GM10847 (cell line): ENCODE measurements around the gene USP10.

Experiments
- POLR2A ChIP-seq: IDR thresholded peaks from 2 replicates; pipeline ENCODE4 v1.6.1; 2011; ENCODE audit not compliant: insufficient read length; ENCODE audit errors: extremely low read depth

Gene USP10

GRCh38 chr16:84820771-84821170, 121.0 kb downstream of the USP10 start:
- TF ChIP-seq POLR2A = no peak

DNA sequence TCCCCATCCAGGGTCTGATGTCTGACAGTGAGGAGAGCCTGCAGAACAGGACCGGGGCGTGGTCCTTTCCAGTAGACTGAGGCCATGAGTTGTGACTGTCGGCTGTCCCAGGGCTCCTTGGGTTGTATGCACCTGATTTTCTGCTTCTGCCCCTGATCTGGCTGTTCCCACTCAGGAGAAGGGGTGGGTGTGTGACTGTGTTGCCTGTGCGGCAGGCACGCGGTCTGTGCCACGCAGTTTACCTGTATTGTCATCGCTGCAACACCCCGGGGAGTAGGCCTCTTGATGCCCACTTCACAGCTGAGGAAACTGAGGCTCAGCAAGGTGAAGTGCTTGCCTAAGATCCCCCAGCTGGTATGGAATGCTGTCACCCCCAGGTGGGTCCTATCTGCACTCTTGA, 121.4 kb downstream of the USP10 start:
- no peak for TF ChIP-seq POLR2A

DNA sequence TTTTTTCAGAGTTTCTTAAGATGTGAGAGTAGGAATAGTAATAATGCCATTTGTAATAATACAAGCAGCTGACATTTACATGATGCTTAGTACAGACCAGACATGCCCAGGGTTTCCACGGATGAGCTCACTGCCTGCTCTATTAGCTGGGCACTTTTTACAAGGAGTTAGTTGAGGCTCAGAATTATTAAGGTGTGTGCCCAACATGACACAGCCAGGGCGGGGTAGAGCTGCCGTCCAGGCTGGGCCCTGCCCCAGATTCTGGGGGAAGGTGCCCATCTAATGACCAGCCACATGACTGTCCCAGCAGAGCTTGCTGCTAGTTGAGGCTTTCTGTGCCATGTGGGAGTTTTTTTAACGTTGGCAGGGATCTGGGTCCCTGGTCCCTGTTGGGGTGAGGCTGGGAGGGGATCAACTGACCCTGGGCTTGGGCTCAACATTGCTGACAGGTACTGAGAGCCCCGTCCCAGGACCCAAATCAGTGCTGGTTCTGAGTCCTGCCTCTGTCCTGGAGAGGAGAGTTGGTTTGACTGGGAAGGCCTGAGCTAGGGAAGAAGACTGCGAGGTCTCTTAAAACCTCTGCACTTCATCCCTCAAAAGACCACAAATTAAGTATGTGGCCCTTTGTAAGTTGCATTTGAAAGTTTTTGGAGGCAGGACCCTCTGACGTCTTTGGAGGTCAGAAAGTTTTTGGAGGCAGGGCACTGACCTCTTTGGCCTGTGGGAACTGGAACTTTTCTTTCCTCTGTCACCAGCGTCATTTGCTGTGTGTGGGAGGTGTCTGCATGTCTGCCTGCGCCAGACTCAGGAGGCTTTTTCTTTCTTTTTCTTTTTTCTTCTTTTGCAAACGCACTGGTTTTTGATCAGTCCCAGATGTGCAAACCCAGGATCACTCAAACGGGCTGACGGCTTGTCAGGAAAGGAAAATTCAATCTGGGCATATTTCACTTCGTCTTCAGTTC, 122.2 kb downstream of the USP10 start:
- TF ChIP-seq POLR2A = no peak

DNA sequence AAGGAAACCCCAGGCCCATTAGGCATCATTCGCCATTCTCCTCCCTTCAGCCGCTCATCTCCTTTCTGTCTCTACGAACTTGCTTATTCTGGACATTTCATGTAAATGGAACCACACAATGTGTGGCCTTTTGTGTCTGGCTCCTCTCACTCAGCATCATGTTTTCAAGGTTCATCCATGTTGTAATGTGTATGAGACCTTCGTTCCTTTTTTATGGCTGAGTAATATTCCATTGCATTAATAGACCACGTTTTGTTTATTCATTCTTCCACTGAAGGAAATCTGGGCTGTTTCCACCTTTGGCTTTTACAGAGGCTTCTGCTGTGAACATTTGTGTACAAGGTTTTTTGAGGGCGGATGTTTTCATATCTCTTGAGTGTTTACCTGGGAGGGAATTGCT, 123.2 kb downstream of the USP10 start:
- no peak for TF ChIP-seq POLR2A

GRCh38 chr16:84823484-84823883, 123.7 kb downstream of the USP10 start:
- TF ChIP-seq POLR2A = no peak

- no peak for TF ChIP-seq POLR2A
Observed at GRCh38 chr16:84823926-84824325, 124.1 kb downstream of the USP10 start.

DNA sequence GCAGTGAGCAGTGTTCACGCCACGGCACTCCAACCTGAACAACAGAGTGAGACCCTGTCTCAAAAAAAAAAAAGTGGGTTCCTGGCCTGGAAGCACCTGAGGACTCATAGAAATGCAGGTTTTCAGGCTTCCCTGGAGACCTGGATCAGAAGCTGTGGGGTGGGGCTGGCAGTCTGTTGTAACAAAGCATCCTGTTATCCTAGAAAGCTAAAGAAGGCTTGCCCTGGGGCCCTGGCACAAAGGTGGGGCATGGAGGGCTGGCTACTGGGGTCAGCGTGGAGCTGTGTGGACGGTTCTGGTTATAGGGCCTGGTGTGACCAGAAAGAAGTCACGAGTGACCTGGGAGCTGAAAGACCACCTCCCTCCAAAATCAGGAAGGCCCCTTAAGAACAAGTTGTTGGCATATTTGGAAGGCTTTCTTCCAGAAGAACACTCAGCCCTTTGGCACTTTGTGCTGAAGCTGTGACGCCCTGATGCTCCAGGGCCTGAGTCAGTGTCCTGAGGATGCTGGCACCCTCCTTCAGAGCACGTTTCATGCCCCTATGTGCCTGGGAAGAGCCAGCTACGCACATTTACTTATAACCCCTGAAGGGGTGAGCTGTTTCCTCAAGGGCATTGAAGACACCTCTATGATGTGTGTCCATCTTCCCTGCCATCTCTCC, 126.2 kb downstream of the USP10 start:
- TF ChIP-seq POLR2A = no peak

- no peak for TF ChIP-seq POLR2A
Observed at GRCh38 chr16:84826558-84826941, 126.8 kb downstream of the USP10 start.

- TF ChIP-seq POLR2A = no peak
Observed at GRCh38 chr16:84827131-84827574, 127.4 kb downstream of the USP10 start.

GRCh38 chr16:84827897-84828296, 128.1 kb downstream of the USP10 start:
- TF ChIP-seq POLR2A = no peak

- TF ChIP-seq POLR2A = no peak
Observed at GRCh38 chr16:84828322-84828721, 128.5 kb downstream of the USP10 start.
